Fibroblast of the aortic adventitia (primary cell): ENCODE results near the gene TSPAN14. TPM values are rescaled to one million over a fixed set of nuclear protein-coding genes. Genes with fewer than 3 reads are reported as not detected.
"Not testable (repeated sequence)": the region's sequence is repeated elsewhere in the genome, so short reads cannot be mapped to it uniquely, and the experiment has no call there.

Experiments used
- DNase-seq: peaks from one replicate; pipeline ENCODE4 v3.0.0-alpha.2; 2010; ENCODE audit warnings: low read depth
- H3K4me3 ChIP-seq: 2 replicates; pipeline ENCODE4 v1.5.1; 2011; ENCODE audit warnings: low read depth, mild to moderate bottlenecking, control low read depth, low read length, moderate library complexity
- CTCF ChIP-seq: IDR thresholded peaks from 2 replicates; pipeline ENCODE4 v1.5.1; 2011; ENCODE audit warnings: mild to moderate bottlenecking, low read length, control low read depth, inconsistent platforms; ENCODE audit not compliant: insufficient read depth
- total RNA-seq: library from RNA; depleted of rRNA; stranded (reverse); fragments of >200 nt; gene quantifications from 2 replicates; pipeline ENCODE4 v1.2.3, GENCODE V29; 2012; ENCODE audit warnings: low replicate concordance

Gene TSPAN14
- total RNA-seq, 1 donor = 21.3 TPM

GRCh38 chr10:80540136-80540535 lies 86.0 kb downstream of the TSPAN14 start:
- no peak for DNase-seq
- no peak for TF ChIP-seq CTCF
- no peak overlapping the region for H3K4me3 ChIP-seq

- no peak for DNase-seq
- no peak for TF ChIP-seq CTCF
- no peak overlapping the region for H3K4me3 ChIP-seq
Observed at GRCh38 chr10:80540618-80540980, 86.5 kb downstream of the TSPAN14 start.

GRCh38 chr10:80540981-80541750 lies 87.1 kb downstream of the TSPAN14 start:
- DNase-seq = no peak

GRCh38 chr10:80542053-80542452 lies 87.9 kb downstream of the TSPAN14 start:
- no peak for DNase-seq
- no peak for TF ChIP-seq CTCF

More at GRCh38 chr10:80540981-80541750, 87.1 kb downstream of the TSPAN14 start:
- no peak overlapping the region for H3K4me3 ChIP-seq
- TF ChIP-seq CTCF = no peak

GRCh38 chr10:80542652-80543318 lies 88.7 kb downstream of the TSPAN14 start:
- no peak for DNase-seq
- no peak overlapping the region for H3K4me3 ChIP-seq
- no peak for TF ChIP-seq CTCF

More at GRCh38 chr10:80542053-80542452, 87.9 kb downstream of the TSPAN14 start:
- H3K4me3 ChIP-seq = no peak overlapping the region

- not testable (repeated sequence) for DNase-seq
Observed at GRCh38 chr10:80543319-80543672, 89.2 kb downstream of the TSPAN14 start.

GRCh38 chr10:80544316-80544953 lies 90.3 kb downstream of the TSPAN14 start:
- no peak for TF ChIP-seq CTCF
- H3K4me3 ChIP-seq = no peak overlapping the region
- no peak for DNase-seq

More at GRCh38 chr10:80543319-80543672, 89.2 kb downstream of the TSPAN14 start:
- H3K4me3 ChIP-seq = not testable (repeated sequence)
